ENCODE results near the gene TRIM54. TPM values are rescaled to one million over a fixed set of nuclear protein-coding genes. Genes with fewer than 3 reads are reported as not detected.

The TRIM54 gene
- total and polyA plus RNA-seq, 12 donors, result 1.2 to 47.1 (median 13.9) TPM

- H3K4me1 ChIP-seq (replicated peaks in 1 of 2), result peaks cover 23 to 37% of the 10 kb centered on the region in 2 donors
- H3K9me3 ChIP-seq (replicated peaks in 1 of 3), result no peaks in the 10 kb centered on the region
- no peak within 1 kb of the TSS for H3K27ac ChIP-seq
- TF ChIP-seq POLR2A (IDR thresholded peaks at IDR 0.05), result no peak
- no peak for TF ChIP-seq CTCF (IDR thresholded peaks at IDR 0.05)
- peak within 1 kb of the TSS in 2 of 4 donors; percentile 20 to 67 for H3K4me3 ChIP-seq
- no peaks in the 10 kb centered on the region for H3K36me3 ChIP-seq (replicated peaks in 1 of 2)
- intact Hi-C loops (cut with DNase I), result no loop called here
- peak; percentile 45 to 71 (median 63) for DNase-seq
- peaks cover 7% of the 10 kb centered on the region for H3K27me3 ChIP-seq
- 0 to 6% (median 1%) methylated on average over 9 to 96 of the region's 96 CpGs for WGBS, 4 donors
Measured at GRCh38 chr2:27262379-27263286, 19.6 kb upstream of the TRIM54 start, which contains the start of gene SLC30A3. SLC30A3 (minus strand) TSS chr2:27263047; CDS start chr2:27262906, 141 bp downstream.

DNA sequence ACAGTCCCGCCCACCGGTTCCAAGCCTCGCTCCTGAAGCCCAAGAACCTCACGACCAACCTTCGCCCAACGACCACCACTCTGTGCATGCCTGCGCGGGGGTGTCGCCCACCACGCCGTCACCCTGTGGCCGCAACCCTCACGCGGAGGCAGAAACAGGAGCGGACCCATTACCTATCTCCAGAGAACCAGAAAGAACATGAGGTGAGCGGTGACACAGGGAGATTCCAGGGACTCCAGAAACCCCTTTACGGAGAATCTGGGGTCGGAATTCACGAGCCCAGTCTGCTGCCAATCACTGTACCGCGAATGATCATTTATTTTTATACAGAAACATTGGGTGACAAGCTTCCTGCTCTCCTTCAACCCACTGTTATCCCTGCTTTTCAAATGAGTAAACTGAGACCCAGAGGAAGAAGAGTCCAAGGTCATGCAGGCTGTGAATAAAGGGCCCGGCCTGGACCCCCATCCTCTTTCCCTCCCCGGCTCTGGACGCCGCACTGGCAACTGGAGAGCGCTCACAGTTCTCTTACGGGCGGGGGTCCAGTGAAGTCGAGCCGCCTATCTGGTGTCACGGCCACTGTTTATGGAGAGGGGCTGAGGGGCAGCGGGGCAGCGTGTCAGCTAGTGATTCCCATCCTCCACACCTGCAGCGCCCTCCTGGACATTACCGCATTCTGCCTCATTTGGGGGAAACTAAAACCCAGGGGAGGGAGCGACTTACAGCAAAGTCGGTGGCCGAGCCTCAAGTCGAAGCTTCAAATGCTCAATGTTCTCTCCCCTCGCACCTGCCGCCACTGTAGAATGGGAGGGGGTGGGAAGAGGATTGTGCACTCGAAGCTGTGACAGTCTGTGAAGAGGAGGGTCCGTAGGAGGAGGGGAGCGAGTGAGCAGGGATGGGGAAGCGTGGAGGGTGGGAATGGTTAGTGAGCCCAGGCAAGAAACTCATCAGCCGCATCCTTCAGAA is 18.7 kb upstream of the TRIM54 start:
- intact Hi-C loops (cut with DNase I), result no loop called here
- Histone ChIP-seq H3K4me1 (replicated peaks in 1 of 2) (peaks cover 23 to 37% of the 10 kb centered on the region in 2 donors), H3K9me3 (replicated peaks in 1 of 3) (no peaks in the 10 kb centered on the region), H3K36me3 (replicated peaks in 1 of 2) (no peaks in the 10 kb centered on the region), H3K27me3 (peaks cover 7% of the 10 kb centered on the region), H3K27ac (no peak overlapping the region), H3K4me3 (peak overlapping the region in 2 of 4 donors; percentile 20 to 67)
- TF ChIP-seq CTCF (IDR thresholded peaks at IDR 0.05) (no peak), POLR2A (IDR thresholded peaks at IDR 0.05) (no peak)
- no peak for DNase-seq
- WGBS, 4 donors, result 2 to 7% (median 2%) methylated on average over 31 to 46 of the region's 46 CpGs

DNA sequence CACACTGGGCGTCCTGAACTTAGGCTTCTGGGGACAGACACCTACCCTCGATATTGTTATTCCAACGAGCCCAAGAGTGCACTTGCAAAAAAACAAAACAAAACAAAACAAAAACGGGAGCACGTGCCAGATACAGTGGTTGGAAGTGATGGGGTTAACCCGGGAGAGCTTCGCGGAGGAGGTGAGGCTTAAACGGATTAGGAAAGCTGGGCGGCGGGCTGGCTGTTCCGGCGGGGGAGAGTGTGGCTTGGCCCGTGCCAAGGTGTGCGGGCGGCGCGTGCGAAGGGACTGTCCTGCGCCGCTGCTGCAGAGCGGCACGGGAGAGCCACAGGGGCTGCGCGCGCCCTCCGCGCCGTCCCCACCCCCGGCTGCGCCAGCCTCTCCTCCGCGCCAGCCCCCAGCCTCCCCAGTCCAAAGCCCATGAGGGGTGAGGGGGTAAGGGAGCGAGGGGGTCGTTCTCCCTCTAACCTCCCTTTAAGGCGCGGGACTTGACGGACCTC is 17.9 kb upstream of the TRIM54 start:
- Histone ChIP-seq H3K36me3 (replicated peaks in 1 of 2) (no peaks in the 10 kb centered on the region), H3K27me3 (peaks cover 7% of the 10 kb centered on the region), H3K9me3 (replicated peaks in 1 of 3) (no peaks in the 10 kb centered on the region), H3K27ac (no peak overlapping the region), H3K4me1 (replicated peaks in 1 of 2) (peaks cover 23 to 37% of the 10 kb centered on the region in 2 donors), H3K4me3 (peak overlapping the region in 2 of 4 donors; percentile 16 to 67)
- WGBS, 4 donors, result 0 to 1% (median 1%) methylated on average over 17 to 38 of the region's 38 CpGs
- no peak for TF ChIP-seq CTCF (IDR thresholded peaks at IDR 0.05)
- TF ChIP-seq POLR2A (IDR thresholded peaks at IDR 0.05), result no peak
- DNase-seq, result no peak
- intact Hi-C loops (cut with DNase I), result no loop called here

Data from adrenal gland (tissue), 12 donors.